ENCODE measurements around the gene ALG11.

DNA sequence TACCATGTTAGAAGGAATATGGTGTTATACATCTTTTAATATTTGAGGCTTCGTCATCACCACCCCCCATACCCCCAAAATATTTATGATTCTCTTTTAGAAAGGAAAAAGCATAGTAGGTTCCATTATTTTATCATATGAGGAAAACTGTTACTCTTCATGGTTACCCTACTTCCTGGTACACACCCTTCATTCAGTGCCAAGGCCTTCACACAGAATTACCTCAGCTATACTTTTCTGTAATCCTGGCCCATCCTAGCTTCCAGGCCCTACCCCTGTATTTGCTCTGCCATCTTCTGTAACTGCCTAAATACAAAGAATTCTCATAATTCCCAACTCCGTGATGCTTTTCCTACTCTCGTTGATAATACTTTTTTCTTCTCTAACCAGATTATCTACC lies 8.0 kb downstream of the ALG11 start:
- TF ChIP-seq POLR2A (IDR thresholded peaks at IDR 0.05) (no peak), EP300 (IDR thresholded peaks at IDR 0.05) (no peak), POLR2AphosphoS5 (IDR thresholded peaks at IDR 0.05) (no peak)
- TF ChIP-seq, protein P1, sequence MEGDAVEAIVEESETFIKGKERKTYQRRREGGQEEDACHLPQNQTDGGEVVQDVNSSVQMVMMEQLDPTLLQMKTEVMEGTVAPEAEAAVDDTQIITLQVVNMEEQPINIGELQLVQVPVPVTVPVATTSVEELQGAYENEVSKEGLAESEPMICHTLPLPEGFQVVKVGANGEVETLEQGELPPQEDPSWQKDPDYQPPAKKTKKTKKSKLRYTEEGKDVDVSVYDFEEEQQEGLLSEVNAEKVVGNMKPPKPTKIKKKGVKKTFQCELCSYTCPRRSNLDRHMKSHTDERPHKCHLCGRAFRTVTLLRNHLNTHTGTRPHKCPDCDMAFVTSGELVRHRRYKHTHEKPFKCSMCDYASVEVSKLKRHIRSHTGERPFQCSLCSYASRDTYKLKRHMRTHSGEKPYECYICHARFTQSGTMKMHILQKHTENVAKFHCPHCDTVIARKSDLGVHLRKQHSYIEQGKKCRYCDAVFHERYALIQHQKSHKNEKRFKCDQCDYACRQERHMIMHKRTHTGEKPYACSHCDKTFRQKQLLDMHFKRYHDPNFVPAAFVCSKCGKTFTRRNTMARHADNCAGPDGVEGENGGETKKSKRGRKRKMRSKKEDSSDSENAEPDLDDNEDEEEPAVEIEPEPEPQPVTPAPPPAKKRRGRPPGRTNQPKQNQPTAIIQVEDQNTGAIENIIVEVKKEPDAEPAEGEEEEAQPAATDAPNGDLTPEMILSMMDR (IDR thresholded peaks at IDR 0.05) = no peak
